Activated effector memory CD4-positive, alpha-beta T cell treated with anti-CD3 and anti-CD28 coated beads, Interleukin-2, amount 50 U/mL, for 16 hours (primary cell): ENCODE results near the gene SLC7A14.
"Not testable (repeated sequence)": the region's sequence is repeated elsewhere in the genome, so short reads cannot be mapped to it uniquely, and the experiment has no call there.

Experiments used
- DNase-seq: peaks from one replicate; pipeline ENCODE4 v3.0.0-alpha.2; 2020

The SLC7A14 gene

GRCh38 chr3:170589113-170589512 lies 3.2 kb upstream of the SLC7A14 start:
- DNase-seq: no peak

- DNase-seq: no peak
Observed at GRCh38 chr3:170585008-170585936, 603 bp downstream of the SLC7A14 start.

DNA sequence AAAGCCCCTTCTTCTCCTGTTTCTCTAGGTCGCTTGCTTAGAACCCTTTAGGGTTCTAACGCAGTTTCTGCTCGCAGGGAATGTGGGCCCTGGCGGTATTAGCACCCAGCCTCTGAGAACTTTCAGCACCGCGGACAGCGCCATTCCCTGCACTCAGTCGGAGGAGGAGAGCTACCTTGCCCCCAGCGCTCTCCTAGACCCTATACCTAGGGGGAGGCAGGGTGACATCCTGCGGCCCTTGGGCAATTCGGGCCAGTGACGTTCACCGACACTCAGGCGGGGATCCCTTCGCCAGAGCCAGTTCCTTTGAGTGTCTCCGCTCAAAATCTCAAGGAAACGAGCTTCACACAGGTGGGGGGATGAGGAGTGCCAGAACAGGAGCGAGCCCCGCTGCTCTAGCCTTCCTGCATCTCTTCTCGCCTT lies 1.3 kb downstream of the SLC7A14 start:
- DNase-seq: peak; percentile 73

DNA sequence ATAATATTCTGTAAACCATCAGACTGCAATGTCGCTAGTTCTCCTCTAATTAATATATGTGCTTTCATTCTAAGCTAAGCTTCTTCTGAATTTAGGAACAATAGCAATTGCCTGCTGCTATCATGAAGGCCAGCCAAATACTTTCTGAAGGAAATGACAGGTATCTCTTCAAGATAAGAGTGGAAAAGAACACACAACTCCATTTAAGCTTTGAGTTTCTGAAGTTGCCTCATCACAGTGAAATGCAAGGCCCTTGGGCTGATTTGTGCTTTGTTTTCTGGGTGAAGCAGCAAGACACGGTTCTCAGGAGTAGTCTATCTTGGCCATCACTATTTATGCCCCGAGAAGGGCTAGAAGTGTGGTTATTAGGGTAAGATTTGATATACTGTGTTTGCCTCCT lies 6.2 kb downstream of the SLC7A14 start:
- no peak for DNase-seq

DNA sequence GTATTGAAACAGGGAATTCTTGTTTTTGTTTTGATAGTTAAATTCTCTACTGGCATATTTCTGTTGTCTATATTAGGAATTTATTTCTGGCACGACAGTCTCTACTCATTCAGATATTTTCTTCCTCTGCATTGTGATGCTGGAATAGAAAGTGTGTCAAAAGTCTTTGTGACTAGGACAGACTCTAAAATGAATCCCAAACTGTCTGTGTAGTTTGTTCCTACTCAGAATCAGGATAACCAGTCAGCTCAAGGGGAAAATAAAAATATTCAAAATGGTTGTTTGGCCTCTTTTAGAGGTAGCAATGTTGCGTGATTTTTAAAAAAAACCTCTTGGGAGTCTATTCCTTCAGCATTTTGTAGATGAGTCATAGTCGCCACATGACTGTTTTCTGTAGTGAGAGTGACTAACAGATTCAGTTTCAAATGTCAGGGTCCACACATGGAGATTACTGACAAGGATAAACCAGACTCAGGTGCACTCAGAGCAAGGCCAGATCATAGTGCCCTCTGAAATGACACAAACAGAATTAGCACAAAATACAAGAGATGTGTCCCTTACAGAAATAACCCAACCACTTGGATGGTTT lies 13.1 kb downstream of the SLC7A14 start:
- DNase-seq: no peak

GRCh38 chr3:170567598-170567997 lies 18.3 kb downstream of the SLC7A14 start:
- not testable (repeated sequence) for DNase-seq

- no peak for DNase-seq
Observed at GRCh38 chr3:170566413-170566812, 19.5 kb downstream of the SLC7A14 start.

DNA sequence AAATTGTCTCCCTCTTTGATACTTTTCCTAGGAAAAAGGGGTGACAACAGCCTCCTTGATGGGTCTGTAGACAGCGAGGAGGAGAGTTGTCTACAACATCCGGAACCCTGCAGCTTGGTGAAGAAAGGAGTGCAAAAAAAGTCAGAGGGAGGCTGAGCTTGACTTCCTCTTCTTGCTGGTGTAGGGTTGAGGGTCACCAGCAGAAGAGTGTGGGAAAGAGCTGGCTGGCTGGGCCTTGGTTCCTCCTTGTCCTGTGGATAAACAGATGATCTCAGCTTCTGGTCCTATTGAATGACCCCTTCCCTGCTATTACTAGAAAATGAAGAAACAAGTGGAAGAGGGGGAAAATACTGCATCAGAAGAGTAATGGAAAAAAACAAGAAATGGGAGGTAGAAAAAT lies 20.4 kb downstream of the SLC7A14 start:
- no peak for DNase-seq

GRCh38 chr3:170564664-170565063 lies 21.2 kb downstream of the SLC7A14 start:
- no peak for DNase-seq

DNA sequence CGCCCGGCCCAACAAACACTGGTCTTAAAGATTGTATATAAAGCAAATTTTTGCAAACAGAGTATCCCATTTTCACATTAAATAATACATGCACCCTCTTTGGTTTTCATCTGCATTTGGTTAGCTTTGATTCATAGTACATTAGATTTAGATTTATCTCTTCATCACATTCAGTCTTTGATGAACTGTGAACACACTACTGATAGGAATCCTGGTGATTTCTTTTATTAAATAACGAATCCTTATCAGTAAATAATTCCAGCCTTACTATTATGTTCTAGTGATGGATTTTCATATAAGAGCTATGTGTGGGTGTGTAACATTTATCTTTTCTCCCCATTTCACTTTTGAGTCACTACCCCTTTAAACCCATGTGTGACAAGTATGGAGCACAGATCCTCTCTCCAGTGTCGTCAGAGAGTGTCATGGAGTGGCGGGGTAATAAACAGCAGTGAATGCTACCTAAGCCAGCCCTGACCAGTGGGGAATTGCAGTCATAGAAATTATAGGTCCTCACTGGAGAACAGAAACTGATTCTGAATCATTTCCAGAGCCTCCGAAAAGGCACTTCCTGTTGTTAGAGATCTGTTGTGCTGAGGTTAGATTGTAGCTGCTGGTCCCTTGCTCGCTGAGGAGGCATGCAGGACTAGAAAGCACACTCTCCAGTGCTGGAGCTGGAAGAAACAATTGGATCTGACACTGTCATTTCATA lies 22.0 kb downstream of the SLC7A14 start:
- no peak for DNase-seq

GRCh38 chr3:170562080-170562479 lies 23.8 kb downstream of the SLC7A14 start:
- no peak for DNase-seq

DNA sequence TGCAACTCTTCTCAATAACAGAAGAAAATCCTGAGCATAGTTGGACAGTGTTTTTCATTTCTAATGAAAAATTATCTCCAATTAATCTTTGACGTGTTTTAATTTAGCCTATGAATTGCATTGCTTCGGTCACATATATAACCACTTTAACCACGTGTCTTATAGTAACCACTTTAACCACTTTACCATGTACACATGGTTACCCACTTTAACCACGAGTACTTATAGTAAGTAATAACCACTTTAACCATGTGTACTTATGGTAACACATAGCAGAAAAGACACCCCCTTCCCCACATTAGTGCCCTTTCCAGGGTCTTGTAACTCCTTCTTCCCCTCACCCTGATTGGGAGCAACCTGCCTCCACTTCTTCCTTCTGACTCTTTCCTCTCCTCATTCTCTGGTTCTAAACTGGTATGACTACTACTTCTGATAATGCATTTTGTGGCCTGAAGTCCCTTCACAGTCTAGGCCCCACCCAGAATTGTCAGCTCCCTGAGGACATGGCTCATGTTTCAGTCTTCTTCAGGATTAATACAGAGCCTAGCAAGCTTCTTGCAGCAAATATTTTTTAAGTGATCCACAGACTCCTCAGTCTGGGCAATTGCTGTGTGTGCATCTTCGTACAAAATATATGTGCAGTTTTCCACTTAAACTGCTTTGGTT lies 25.0 kb downstream of the SLC7A14 start:
- DNase-seq: no peak

DNA sequence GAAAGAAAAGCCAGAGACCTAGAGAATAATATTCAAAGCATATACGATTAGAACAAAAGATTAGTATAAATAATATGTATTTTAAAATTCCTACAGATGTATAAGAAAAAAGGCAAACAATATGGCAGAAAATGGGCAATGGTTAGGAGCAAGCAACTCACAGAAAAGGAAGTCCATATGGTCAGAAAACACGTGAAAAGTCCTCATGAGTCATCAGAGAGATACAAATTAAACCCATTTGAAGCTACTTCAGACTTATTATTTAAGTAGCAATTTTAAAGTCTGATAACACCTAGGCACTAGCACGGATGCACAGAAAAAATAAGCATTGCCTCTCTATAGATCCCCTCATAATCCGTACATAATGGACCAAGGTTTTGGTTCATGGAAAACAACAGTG lies 25.6 kb downstream of the SLC7A14 start:
- DNase-seq: no peak

DNA sequence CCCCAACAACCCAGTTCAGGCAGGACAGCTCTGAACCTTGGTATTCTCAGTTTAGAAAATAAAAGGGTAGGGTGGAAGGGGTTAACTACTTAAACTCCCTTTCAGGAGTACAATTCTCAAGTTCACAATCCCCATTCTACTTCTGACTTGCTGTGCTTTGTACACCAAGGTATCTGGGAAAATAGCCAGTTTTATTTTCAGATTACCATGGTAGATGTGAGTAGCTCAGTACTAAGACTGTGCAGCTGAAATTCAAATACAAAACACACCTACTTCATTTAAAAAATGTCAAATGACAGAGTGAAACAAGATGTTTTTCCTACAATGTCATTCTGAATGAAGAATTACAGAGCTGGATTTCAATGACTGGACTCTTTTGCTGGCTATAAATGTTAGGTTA lies 27.4 kb downstream of the SLC7A14 start:
- DNase-seq: no peak

DNA sequence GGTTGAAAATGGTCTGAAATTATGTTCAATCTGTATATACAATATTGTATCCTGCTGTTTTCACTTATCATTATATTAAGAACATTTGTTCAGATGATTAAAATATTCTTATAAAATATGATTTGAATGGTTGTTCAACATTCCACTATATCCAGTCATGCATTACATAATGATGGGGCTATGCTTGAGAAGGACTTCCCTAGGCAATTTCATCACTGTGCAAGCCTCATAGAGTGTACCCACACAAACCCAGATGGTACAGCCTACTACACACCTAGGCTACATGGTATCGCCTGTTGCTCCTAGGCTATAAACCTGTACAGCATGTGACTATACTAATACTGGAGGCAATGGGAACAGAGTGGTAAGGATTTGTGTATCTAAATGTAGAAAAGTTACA lies 30.5 kb downstream of the SLC7A14 start:
- no peak for DNase-seq

- no peak for DNase-seq
Observed at GRCh38 chr3:170553788-170554757, 31.8 kb downstream of the SLC7A14 start.

DNA sequence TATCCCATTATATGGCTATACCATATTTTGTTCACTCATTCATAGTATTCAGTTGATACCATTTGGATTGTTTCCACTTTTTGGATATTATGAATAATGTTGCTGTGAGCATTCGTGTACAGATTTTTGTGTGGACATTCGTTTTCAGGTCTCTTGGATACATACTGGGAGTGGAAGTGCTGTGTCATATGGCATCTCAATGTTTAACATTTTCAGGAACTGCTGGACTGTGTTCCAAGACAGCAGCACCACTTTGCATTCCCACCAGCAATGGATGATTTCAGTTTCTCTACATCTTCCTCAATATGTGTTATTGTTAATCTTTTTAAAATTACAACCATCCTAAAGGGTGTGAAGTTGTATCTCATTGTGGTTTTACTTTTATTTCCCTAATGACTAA lies 34.6 kb downstream of the SLC7A14 start:
- no peak for DNase-seq

DNA sequence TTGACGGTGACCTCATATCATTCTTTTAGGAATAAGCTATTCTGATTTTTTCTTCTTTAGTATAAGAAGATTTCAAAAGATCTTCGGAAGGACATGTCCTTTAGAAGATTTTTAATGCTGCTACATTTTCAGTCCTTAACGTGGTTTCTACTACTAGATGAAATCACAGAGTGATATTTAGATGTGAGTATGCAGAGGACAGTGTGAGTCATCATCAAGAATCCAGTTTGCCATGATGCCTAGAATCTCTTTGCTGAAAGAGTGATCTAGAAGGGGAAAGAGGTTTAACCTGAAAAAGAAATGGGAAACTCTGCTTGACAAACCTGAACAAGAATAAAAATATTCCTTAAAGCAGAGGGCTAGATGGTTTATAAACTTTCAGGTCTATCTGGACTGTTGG lies 43.2 kb downstream of the SLC7A14 start:
- no peak for DNase-seq

GRCh38 chr3:170539897-170540296 lies 46.0 kb downstream of the SLC7A14 start:
- DNase-seq: no peak

- DNase-seq: no peak
Observed at GRCh38 chr3:170536712-170537111, 49.2 kb downstream of the SLC7A14 start.

DNA sequence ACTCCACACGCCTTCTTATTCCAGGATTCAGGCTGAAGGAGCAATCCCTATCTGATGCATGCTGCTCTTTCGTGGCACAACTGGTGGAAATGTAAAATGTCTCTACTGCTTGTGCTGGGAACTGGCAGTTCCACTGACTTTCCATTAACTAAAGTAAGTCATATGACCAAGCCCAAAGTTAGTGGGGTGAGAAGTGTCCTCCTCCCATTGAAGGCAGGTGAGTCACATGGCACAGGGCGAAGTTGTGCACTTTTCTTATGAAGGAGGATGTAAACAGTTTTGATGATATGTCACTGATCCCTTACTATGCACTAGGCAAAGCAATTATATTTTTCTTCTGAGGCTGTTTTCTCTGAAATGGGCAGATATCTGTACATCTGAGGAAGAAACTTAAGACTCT lies 51.6 kb downstream of the SLC7A14 start:
- DNase-seq: no peak

DNA sequence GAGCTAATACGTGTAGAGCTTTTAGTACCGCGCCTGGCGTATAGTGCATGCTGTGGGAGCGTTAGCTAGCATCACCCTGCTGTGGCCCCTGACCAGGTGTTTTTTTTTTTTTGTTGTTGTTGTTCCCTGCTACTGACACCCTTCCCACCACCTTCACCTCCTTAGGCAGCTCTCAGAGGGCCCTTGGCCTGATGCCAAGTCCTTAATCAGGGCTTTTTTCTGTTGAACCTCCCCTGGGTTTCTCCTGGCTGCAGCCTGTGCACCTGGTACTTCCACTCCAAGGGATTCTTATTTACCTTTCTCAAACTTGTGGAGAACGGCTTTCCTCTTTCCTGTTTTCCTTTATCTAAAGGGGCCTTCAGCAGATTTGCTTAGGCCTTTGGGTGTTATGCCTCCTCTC lies 53.3 kb downstream of the SLC7A14 start:
- no peak for DNase-seq
